DOHH2 (cell line): ENCODE measurements around the gene CSAD.

Experiments
- CTCF ChIP-seq: fragments of 200-600 bp; sonication (generic); IDR thresholded peaks from one replicate; pipeline ENCODE4 v1.5.1; 2014; ENCODE audit warnings: antibody characterized with exemption, mild to moderate bottlenecking, low read depth, low read length; ENCODE audit not compliant: poor library complexity, severe bottlenecking
- EZH2phosphoT487 ChIP-seq: fragments of 200-600 bp; sonication (generic); IDR thresholded peaks from 2 replicates; pipeline ENCODE4 v1.6.1; 2017; ENCODE audit warnings: borderline replicate concordance, mild to moderate bottlenecking, antibody characterized with exemption, low read length, moderate library complexity, mixed read lengths

GRCh38 chr12:53205747-53206419 is 25.2 kb upstream of the CSAD start:
- TF ChIP-seq CTCF (no peak), EZH2phosphoT487 (no peak)
